SK-N-SH (cell line): ENCODE results near the gene FMN2. TPM values are rescaled to one million over a fixed set of nuclear protein-coding genes. Genes with fewer than 3 reads are reported as not detected.

Experiments used
- CTCF ChIA-PET: fragments of 300-600, 350-600 bp; formaldehyde crosslinking; extraction: SDS; loops from one replicate; lab custom pipeline; 2021; lab: Yijun Ruan, JAX
- POLR2A ChIA-PET: fragments of 350-600 bp; sonication (Branson Sonifier 250); formaldehyde crosslinking; extraction: SDS; loops from one replicate; lab custom pipeline; 2020; ENCODE audit warnings: antibody characterized with exemption, inconsistent platforms; lab: Yijun Ruan, JAX
- DNase-seq: peaks from one replicate; pipeline ENCODE4 v3.0.0; 2012
- H2AFZ ChIP-seq: fragments of 200-600 bp; sonication (generic); 2 replicates; pipeline ENCODE4 v1.8.1; 2016; ENCODE audit warnings: antibody characterized with exemption, mild to moderate bottlenecking, low read depth
- H3F3A ChIP-seq: fragments of 200-600 bp; sonication (generic); replicated peaks from 2 replicates; pipeline ENCODE3; 2016; ENCODE audit warnings: antibody characterized with exemption, mild to moderate bottlenecking; ENCODE audit not compliant: insufficient read depth
- H3K27ac ChIP-seq, 2 experiments: fragments of 200-500 bp in 1 of 2; fragments of 200-600 bp in 1 of 2; sonication (Bioruptor generic) in 1 of 2; sonication (generic), shearing (Covaris generic) in 1 of 2; 2 replicates each; pipeline versions ENCODE4 v1.5.1 to v1.6.1; 2014 to 2016; ENCODE audit warnings: low read depth in 2 of 2, inconsistent platforms in 1 of 2, low read length in 1 of 2, mild to moderate bottlenecking in 1 of 2, mixed read lengths in 1 of 2
- H3K27me3 ChIP-seq: fragments of 200-600 bp; sonication (generic), shearing (Covaris generic); 2 replicates; pipeline ENCODE4 v1.6.1; 2016; ENCODE audit warnings: mixed run types; ENCODE audit not compliant: insufficient read depth
- H3K36me3 ChIP-seq, 2 experiments: fragments of 200-500 bp in 1 of 2; fragments of 200-600 bp in 1 of 2; sonication (Bioruptor generic) in 1 of 2; sonication (generic) in 1 of 2; replicated peaks in 1 of 2; 2 replicates each; pipeline versions ENCODE3 to v1.5.1; 2014 to 2016; ENCODE audit warnings: low read length in 1 of 2, mild to moderate bottlenecking in 1 of 2; ENCODE audit not compliant: insufficient read depth in 2 of 2, control insufficient read depth in 1 of 2
- H3K4me1 ChIP-seq, 2 experiments: fragments of 200-500 bp in 1 of 2; fragments of 200-600 bp in 1 of 2; sonication (Bioruptor generic) in 1 of 2; sonication (generic), shearing (Covaris generic) in 1 of 2; 2 replicates each; pipeline versions ENCODE4 v1.5.1 to v1.6.1; 2014 to 2016; ENCODE audit warnings: low read depth in 1 of 2, low read length in 1 of 2, mixed run types in 1 of 2; ENCODE audit not compliant: insufficient read depth in 2 of 2, control insufficient read depth in 1 of 2
- H3K4me2 ChIP-seq: fragments of 200-600 bp; sonication (generic), shearing (Covaris generic); 2 replicates; pipeline ENCODE4 v1.6.1; 2017; ENCODE audit warnings: mixed run types
- H3K4me3 ChIP-seq, 2 experiments: fragments of 200-500 bp in 1 of 2; fragments of 200-600 bp in 1 of 2; sonication (Bioruptor generic) in 1 of 2; sonication (generic), shearing (Covaris generic) in 1 of 2; 2 replicates each; pipeline versions ENCODE4 v1.5.1 to v1.8.1; 2014 to 2016; ENCODE audit warnings: low read depth in 2 of 2, inconsistent platforms in 1 of 2, low read length in 1 of 2, mild to moderate bottlenecking in 1 of 2, mixed read lengths in 1 of 2, moderate library complexity in 1 of 2
- H3K79me2 ChIP-seq: fragments of 200-600 bp; sonication (generic); 2 replicates; pipeline ENCODE4 v1.8.1; 2017; ENCODE audit warnings: mild to moderate bottlenecking; ENCODE audit not compliant: insufficient read depth
- H3K9ac ChIP-seq: fragments of 200-600 bp; sonication (generic); 2 replicates; pipeline ENCODE4 v1.6.1; 2017; ENCODE audit warnings: mixed run types
- H3K9me2 ChIP-seq: fragments of 200-600 bp; sonication (generic); 2 replicates; pipeline ENCODE4 v1.6.1; 2017; ENCODE audit warnings: mixed run types
- H3K9me3 ChIP-seq: fragments of 200-600 bp; sonication (generic); 2 replicates; pipeline ENCODE4 v1.6.1; 2017; ENCODE audit warnings: mixed run types, mild to moderate bottlenecking, moderate library complexity
- H4K20me1 ChIP-seq: fragments of 200-600 bp; sonication (generic); 2 replicates; pipeline ENCODE4 v1.6.1; 2017; ENCODE audit warnings: mild to moderate bottlenecking, mixed run types; ENCODE audit not compliant: insufficient read depth
- CHD2 ChIP-seq: fragments of 150-350 bp; IDR thresholded peaks from 2 replicates; pipeline ENCODE4 v1.6.1; 2018; ENCODE audit warnings: low read length; ENCODE audit not compliant: partially characterized antibody
- ELF1 ChIP-seq: IDR thresholded peaks from 2 replicates; pipeline ENCODE4 v1.4.0; 2012
- FOSL2 ChIP-seq: IDR thresholded peaks from 2 replicates; pipeline ENCODE4 v1.4.0; 2012; ENCODE audit warnings: low read depth, mild to moderate bottlenecking, moderate library complexity, borderline replicate concordance
- GATA2 ChIP-seq: sonication (generic); formaldehyde crosslinking; IDR thresholded peaks from 2 replicates; pipeline ENCODE4 v1.5.0; 2020; ENCODE audit warnings: mild to moderate bottlenecking, missing genetic modification reagents
- JUND ChIP-seq: IDR thresholded peaks from 2 replicates; pipeline ENCODE4 v1.4.0; 2012
- NFIC ChIP-seq: IDR thresholded peaks from 2 replicates; pipeline ENCODE4 v1.4.0; 2012; ENCODE audit warnings: borderline replicate concordance
- NRF1 ChIP-seq: IDR thresholded peaks from 2 replicates; pipeline ENCODE4 v1.6.1; 2012; ENCODE audit warnings: low read depth, mild to moderate bottlenecking, low read length
- POLR2AphosphoS5 ChIP-seq: IDR thresholded peaks from 2 replicates; pipeline ENCODE4 v1.6.1; 2012; ENCODE audit warnings: low read depth, low read length
- RAD21 ChIP-seq: IDR thresholded peaks from 2 replicates; pipeline ENCODE4 v1.6.1; 2012; ENCODE audit warnings: mild to moderate bottlenecking, low read length
- RFX5 ChIP-seq: IDR thresholded peaks from 2 replicates; pipeline ENCODE4 v1.6.1; 2012; ENCODE audit warnings: mild to moderate bottlenecking, improper control_type of control experiment, low read length
- RXRA ChIP-seq: IDR thresholded peaks from 2 replicates; pipeline ENCODE4 v1.4.0; 2012; ENCODE audit warnings: low read depth, mild to moderate bottlenecking, borderline replicate concordance
- TAF1 ChIP-seq: IDR thresholded peaks from 2 replicates; pipeline ENCODE4 v1.6.1; 2012; ENCODE audit warnings: low read depth, mild to moderate bottlenecking, low read length, moderate library complexity, borderline replicate concordance
- TCF12 ChIP-seq: IDR thresholded peaks from 2 replicates; pipeline ENCODE4 v1.4.0; 2012
- TEAD4 ChIP-seq: IDR thresholded peaks from 2 replicates; pipeline ENCODE4 v1.4.0; 2012; ENCODE audit warnings: mild to moderate bottlenecking, borderline replicate concordance; ENCODE audit not compliant: insufficient read depth
- YY1 ChIP-seq: IDR thresholded peaks from 2 replicates; pipeline ENCODE4 v1.4.0; 2012; ENCODE audit warnings: low read depth, mild to moderate bottlenecking
- WGBS: methylation state at CpG from one replicate; pipeline ENCODE4 v1.1.6; 2017; ENCODE audit warnings: low lambda C conversion rate; 5-methylcytosine and 5-hydroxymethylcytosine counted together
- polyA plus RNA-seq, 3 experiments: library from polyadenylated mRNA; depleted of rRNA; stranded (reverse); fragments of >200 nt; gene quantifications; 2 replicates each; pipeline ENCODE4 v1.2.3, GENCODE V29; 2012
- TF ChIP-seq, protein P1 (sequence below): fragments of 150-350 bp; IDR thresholded peaks from 2 replicates; pipeline ENCODE4 v1.6.1; 2016; ENCODE audit warnings: mild to moderate bottlenecking, low read depth, low read length
- TF ChIP-seq, protein P2 (sequence below): IDR thresholded peaks from 2 replicates; pipeline ENCODE4 v1.6.1; 2012; ENCODE audit warnings: mild to moderate bottlenecking, low read depth, low read length, moderate library complexity
- TF ChIP-seq, protein P3 (sequence below): IDR thresholded peaks from 2 replicates; pipeline ENCODE4 v1.4.0; 2012; ENCODE audit warnings: low read depth, borderline replicate concordance
- TF ChIP-seq, protein P4 (sequence below): fragments of 150-350 bp; IDR thresholded peaks from 2 replicates; pipeline ENCODE4 v1.6.1; 2017; ENCODE audit warnings: antibody characterized with exemption, low read length, low read depth, borderline replicate concordance

The FMN2 gene
- polyA plus RNA-seq, 1 of the 3 experiments (the other 2 are of a cell fraction) = 7.2 TPM

DNA sequence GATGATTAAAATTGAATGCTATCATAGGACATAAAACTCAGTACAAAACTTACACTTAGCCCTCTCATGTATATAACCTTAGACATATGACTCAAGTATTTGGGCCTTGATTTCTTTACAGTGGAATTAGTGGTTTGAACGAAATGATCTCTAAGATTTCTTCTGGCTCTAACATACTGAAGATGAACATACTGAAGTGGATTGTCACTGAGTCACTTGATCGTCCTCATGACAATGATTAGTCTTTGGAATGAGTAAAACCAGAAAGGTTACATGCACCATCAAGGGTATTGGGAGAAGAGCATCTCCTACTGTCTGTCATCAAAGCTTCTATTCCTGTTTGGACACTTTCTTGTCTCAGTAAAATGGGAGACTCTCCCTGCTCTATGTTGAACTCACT lies 17.4 kb downstream of the FMN2 start:
- H3K9me3 ChIP-seq = no peaks in the 10 kb centered on the region

DNA sequence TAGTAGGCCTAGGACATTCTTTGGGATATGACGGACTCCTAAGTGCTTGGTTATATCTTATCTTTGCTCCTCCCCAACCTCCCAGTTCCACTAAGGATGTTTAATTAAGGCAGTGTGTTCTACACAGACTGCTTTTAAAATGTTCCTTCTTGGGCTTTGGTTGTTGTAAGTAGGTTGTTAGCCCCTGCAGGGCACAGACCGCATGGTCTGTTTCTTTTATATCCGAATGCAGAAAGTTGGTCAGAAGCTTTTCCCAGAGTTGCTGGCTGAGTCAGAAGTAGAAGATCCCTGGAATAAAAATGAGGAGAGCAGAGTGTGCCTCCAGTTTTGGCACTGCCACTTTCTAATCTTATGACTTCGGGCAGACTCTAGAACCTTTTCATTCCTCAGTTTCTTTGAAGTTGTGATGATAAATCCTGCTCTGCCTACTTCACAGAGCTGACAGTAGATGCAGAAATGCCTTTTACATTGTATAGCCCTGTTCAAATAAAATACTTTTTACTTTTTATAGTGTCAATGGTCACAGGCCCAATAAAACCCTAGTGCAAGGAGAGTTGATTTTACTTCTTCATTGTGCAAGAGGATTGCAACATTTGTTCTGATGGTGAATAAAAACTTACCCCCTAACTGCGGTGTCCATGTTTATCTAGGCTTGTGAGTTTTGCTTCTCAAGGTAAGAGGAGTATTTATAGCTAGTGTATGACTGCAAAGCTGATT lies 18.4 kb downstream of the FMN2 start:
- no peaks in the 10 kb centered on the region for H3K27me3 ChIP-seq
- H3F3A ChIP-seq = peaks cover 13% of the 10 kb centered on the region
- 87% methylated on average over 5 of the region's 5 CpGs for WGBS
- H3K4me2 ChIP-seq = no peak overlapping the region
- H3K27ac ChIP-seq = no peak overlapping the region
- H3K79me2 ChIP-seq = peaks cover 94% of the 10 kb centered on the region
- no peak for DNase-seq
- no peak overlapping the region for H3K4me3 ChIP-seq
- H2AFZ ChIP-seq = no peak overlapping the region
- no peaks in the 10 kb centered on the region for H3K9me2 ChIP-seq
- no peaks in the 10 kb centered on the region for H4K20me1 ChIP-seq
- H3K9ac ChIP-seq = no peak overlapping the region
- ChIA-PET CTCF (interaction anchor here (0.6 to 1.3 kb wide), 3 partner anchors 39 to 82 kb away, joined by 3 to 4 read pairs (median 3); no protein-coding TSS in a partner anchor), POLR2A (no interaction called here)
- no peaks in the 10 kb centered on the region for H3K9me3 ChIP-seq
- peaks cover 0 to 8% of the 10 kb centered on the region in 2 experiments for H3K36me3 ChIP-seq
- peaks cover 0 to 2% of the 10 kb centered on the region in 2 experiments; a peak in 3 of 4 replicates for H3K4me1 ChIP-seq
- TF ChIP-seq RXRA (no peak), RFX5 (no peak), YY1 (no peak), TEAD4 (no peak), CHD2 (no peak), NRF1 (no peak), ELF1 (no peak), TCF12 (no peak), POLR2AphosphoS5 (no peak), FOSL2 (no peak), TAF1 (no peak), GATA2 (CRISPR knock-in tag) (no peak), RAD21 (no peak)
- TF ChIP-seq, protein P1, sequence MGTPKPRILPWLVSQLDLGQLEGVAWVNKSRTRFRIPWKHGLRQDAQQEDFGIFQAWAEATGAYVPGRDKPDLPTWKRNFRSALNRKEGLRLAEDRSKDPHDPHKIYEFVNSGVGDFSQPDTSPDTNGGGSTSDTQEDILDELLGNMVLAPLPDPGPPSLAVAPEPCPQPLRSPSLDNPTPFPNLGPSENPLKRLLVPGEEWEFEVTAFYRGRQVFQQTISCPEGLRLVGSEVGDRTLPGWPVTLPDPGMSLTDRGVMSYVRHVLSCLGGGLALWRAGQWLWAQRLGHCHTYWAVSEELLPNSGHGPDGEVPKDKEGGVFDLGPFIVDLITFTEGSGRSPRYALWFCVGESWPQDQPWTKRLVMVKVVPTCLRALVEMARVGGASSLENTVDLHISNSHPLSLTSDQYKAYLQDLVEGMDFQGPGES = no peak
- TF ChIP-seq, protein P2, sequence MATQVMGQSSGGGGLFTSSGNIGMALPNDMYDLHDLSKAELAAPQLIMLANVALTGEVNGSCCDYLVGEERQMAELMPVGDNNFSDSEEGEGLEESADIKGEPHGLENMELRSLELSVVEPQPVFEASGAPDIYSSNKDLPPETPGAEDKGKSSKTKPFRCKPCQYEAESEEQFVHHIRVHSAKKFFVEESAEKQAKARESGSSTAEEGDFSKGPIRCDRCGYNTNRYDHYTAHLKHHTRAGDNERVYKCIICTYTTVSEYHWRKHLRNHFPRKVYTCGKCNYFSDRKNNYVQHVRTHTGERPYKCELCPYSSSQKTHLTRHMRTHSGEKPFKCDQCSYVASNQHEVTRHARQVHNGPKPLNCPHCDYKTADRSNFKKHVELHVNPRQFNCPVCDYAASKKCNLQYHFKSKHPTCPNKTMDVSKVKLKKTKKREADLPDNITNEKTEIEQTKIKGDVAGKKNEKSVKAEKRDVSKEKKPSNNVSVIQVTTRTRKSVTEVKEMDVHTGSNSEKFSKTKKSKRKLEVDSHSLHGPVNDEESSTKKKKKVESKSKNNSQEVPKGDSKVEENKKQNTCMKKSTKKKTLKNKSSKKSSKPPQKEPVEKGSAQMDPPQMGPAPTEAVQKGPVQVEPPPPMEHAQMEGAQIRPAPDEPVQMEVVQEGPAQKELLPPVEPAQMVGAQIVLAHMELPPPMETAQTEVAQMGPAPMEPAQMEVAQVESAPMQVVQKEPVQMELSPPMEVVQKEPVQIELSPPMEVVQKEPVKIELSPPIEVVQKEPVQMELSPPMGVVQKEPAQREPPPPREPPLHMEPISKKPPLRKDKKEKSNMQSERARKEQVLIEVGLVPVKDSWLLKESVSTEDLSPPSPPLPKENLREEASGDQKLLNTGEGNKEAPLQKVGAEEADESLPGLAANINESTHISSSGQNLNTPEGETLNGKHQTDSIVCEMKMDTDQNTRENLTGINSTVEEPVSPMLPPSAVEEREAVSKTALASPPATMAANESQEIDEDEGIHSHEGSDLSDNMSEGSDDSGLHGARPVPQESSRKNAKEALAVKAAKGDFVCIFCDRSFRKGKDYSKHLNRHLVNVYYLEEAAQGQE = no peak
- TF ChIP-seq, protein P3, sequence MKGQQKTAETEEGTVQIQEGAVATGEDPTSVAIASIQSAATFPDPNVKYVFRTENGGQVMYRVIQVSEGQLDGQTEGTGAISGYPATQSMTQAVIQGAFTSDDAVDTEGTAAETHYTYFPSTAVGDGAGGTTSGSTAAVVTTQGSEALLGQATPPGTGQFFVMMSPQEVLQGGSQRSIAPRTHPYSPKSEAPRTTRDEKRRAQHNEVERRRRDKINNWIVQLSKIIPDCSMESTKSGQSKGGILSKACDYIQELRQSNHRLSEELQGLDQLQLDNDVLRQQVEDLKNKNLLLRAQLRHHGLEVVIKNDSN = no peak
- TF ChIP-seq, protein P4, sequence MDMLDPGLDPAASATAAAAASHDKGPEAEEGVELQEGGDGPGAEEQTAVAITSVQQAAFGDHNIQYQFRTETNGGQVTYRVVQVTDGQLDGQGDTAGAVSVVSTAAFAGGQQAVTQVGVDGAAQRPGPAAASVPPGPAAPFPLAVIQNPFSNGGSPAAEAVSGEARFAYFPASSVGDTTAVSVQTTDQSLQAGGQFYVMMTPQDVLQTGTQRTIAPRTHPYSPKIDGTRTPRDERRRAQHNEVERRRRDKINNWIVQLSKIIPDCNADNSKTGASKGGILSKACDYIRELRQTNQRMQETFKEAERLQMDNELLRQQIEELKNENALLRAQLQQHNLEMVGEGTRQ = no peak

More for the DNA sequence above, 17.4 kb downstream of the FMN2 start:
- peaks cover 0 to 2% of the 10 kb centered on the region in 2 experiments; a peak in 3 of 4 replicates for H3K4me1 ChIP-seq
- H4K20me1 ChIP-seq = no peaks in the 10 kb centered on the region
- TF ChIP-seq TCF12 = no peak
- no peak for TF ChIP-seq NFIC
- no peak for TF ChIP-seq JUND
- no peak for TF ChIP-seq ELF1
- no peak for TF ChIP-seq YY1
- no peak overlapping the region for H2AFZ ChIP-seq
- H3K79me2 ChIP-seq = peaks cover 94% of the 10 kb centered on the region
- H3K36me3 ChIP-seq = peaks cover 2 to 8% of the 10 kb centered on the region in 2 experiments
- peaks cover 13% of the 10 kb centered on the region for H3F3A ChIP-seq
- no peak for DNase-seq
- no peak overlapping the region for H3K4me3 ChIP-seq
- no peaks in the 10 kb centered on the region for H3K9me2 ChIP-seq
- POLR2A ChIA-PET = no interaction called here
- no peak overlapping the region for H3K9ac ChIP-seq
- no peak overlapping the region for H3K27ac ChIP-seq
- no peaks in the 10 kb centered on the region for H3K27me3 ChIP-seq
- WGBS = 63% methylated on average over 2 of the region's 2 CpGs
- CTCF ChIA-PET = interaction anchor here (0.6 to 1.3 kb wide), 2 partner anchors 40 to 80 kb away, joined by 3 to 4 read pairs; no protein-coding TSS in a partner anchor
- no peak overlapping the region for H3K4me2 ChIP-seq
